Upper lobe of right lung (tissue), 1 donor: ENCODE results near the gene DOK1. TPM values are rescaled to one million over a fixed set of nuclear protein-coding genes. Genes with fewer than 3 reads are reported as not detected.

ENCODE experiments used
- ATAC-seq: fragments of 200-7000 bp; cut with Tn5 transposase; one replicate; pipeline ENCODE4 v1.9.1; 2020; ENCODE audit warnings: mild to moderate bottlenecking, moderate library complexity
- DNase-seq: peaks from one replicate; pipeline ENCODE4 v3.0.0-alpha.2; 2020
- H3K27ac ChIP-seq: fragments of 200-600 bp; one replicate; pipeline ENCODE4 v1.8.0; 2022
- H3K27me3 ChIP-seq: fragments of 200-600 bp; one replicate; pipeline ENCODE4 v1.8.0; 2022; ENCODE audit warnings: mild to moderate bottlenecking
- H3K36me3 ChIP-seq: fragments of 200-600 bp; one replicate; pipeline ENCODE4 v1.8.0; 2022
- H3K4me1 ChIP-seq: fragments of 200-600 bp; one replicate; pipeline ENCODE4 v1.8.0; 2022
- H3K4me3 ChIP-seq: fragments of 200-600 bp; one replicate; pipeline ENCODE4 v1.8.0; 2022; ENCODE audit warnings: mild to moderate bottlenecking
- H3K9me3 ChIP-seq: fragments of 200-600 bp; one replicate; pipeline ENCODE4 v1.8.0; 2022
- CTCF ChIP-seq: fragments of 200-600 bp; IDR thresholded peaks from one replicate; pipeline ENCODE4 v1.8.0; 2022; ENCODE audit warnings: antibody characterized with exemption
- intact Hi-C: fragments of 100-400 bp; cut with DNase I; formaldehyde crosslinking; loops from one replicate; pipeline ENCODE4 v1.11.0; 2022
- total RNA-seq: library from RNA; stranded (reverse); fragmentation: NEBNext Ultra II Directional; extraction: Animal tissue kit (Norgen Biotek cat#: 25700); gene quantifications from one replicate; pipeline ENCODE4 v1.2.1, GENCODE V29; 2021
- donor health status: DM: no; HTN: yes; CAD: no; lungs with severe emphysema.

The DOK1 gene
- total RNA-seq, 1 donor from 2014 or later: 35.7 TPM

GRCh38 chr2:74538881-74539339, 15.6 kb upstream of the DOK1 start:
- intact Hi-C loops: no loop called here
- H3K9me3 ChIP-seq: no peaks in the 10 kb centered on the region
- no peak overlapping the region for H3K27ac ChIP-seq
- DNase-seq (peak; percentile 39), ATAC-seq (no peak)
- no peak for TF ChIP-seq CTCF
- no peak overlapping the region for H3K4me3 ChIP-seq
- no peaks in the 10 kb centered on the region for H3K4me1 ChIP-seq
- peaks cover 2% of the 10 kb centered on the region for H3K36me3 ChIP-seq
- no peaks in the 10 kb centered on the region for H3K27me3 ChIP-seq

GRCh38 chr2:74540291-74540690, 14.2 kb upstream of the DOK1 start:
- peak; percentile 40 for ATAC-seq

GRCh38 chr2:74542978-74543377, 11.5 kb upstream of the DOK1 start:
- ATAC-seq (no peak), DNase-seq (peak; percentile 1)
- intact Hi-C loops: no loop called here
- Histone ChIP-seq H3K4me3 (no peak overlapping the region), H3K4me1 (no peaks in the 10 kb centered on the region), H3K36me3 (no peaks in the 10 kb centered on the region), H3K27ac (no peak overlapping the region), H3K27me3 (no peaks in the 10 kb centered on the region), H3K9me3 (no peaks in the 10 kb centered on the region)
- TF ChIP-seq CTCF: no peak

More at GRCh38 chr2:74540291-74540690, 14.2 kb upstream of the DOK1 start:
- intact Hi-C loops: no loop called here
- Histone ChIP-seq H3K27ac (no peak overlapping the region), H3K4me3 (no peak overlapping the region), H3K4me1 (no peaks in the 10 kb centered on the region), H3K27me3 (no peaks in the 10 kb centered on the region), H3K9me3 (no peaks in the 10 kb centered on the region), H3K36me3 (no peaks in the 10 kb centered on the region)
- DNase-seq: peak; percentile 43
- TF ChIP-seq CTCF: no peak

GRCh38 chr2:74544634-74545033, 9.9 kb upstream of the DOK1 start:
- H3K4me3 ChIP-seq: no peak overlapping the region
- TF ChIP-seq CTCF: no peak
- intact Hi-C loops: no loop called here
- H3K36me3 ChIP-seq: no peaks in the 10 kb centered on the region
- H3K4me1 ChIP-seq: peaks cover 6% of the 10 kb centered on the region
- H3K27ac ChIP-seq: no peak overlapping the region
- no peaks in the 10 kb centered on the region for H3K9me3 ChIP-seq
- no peaks in the 10 kb centered on the region for H3K27me3 ChIP-seq
- DNase-seq (peak; percentile 9), ATAC-seq (no peak)

- no peak overlapping the region for H3K4me3 ChIP-seq
- no peaks in the 10 kb centered on the region for H3K9me3 ChIP-seq
- intact Hi-C loops: no loop called here
- ATAC-seq (no peak), DNase-seq (no peak)
- no peaks in the 10 kb centered on the region for H3K27me3 ChIP-seq
- peaks cover 9% of the 10 kb centered on the region for H3K4me1 ChIP-seq
- no peaks in the 10 kb centered on the region for H3K36me3 ChIP-seq
- H3K27ac ChIP-seq: no peak overlapping the region
- no peak for TF ChIP-seq CTCF
These were observed 8.5 kb upstream of the DOK1 start for GRCh38 chr2:74546004-74546403.

- intact Hi-C loops: no loop called here
- peak overlapping the region; percentile 73 for H3K4me3 ChIP-seq
- H3K27me3 ChIP-seq: no peaks in the 10 kb centered on the region
- TF ChIP-seq CTCF: no peak
- peaks cover 15% of the 10 kb centered on the region for H3K4me1 ChIP-seq
- H3K9me3 ChIP-seq: no peaks in the 10 kb centered on the region
- no peaks in the 10 kb centered on the region for H3K36me3 ChIP-seq
- peak overlapping the region; percentile 78 for H3K27ac ChIP-seq
- no peak for ATAC-seq
- no peak for DNase-seq
These were observed 6.1 kb upstream of the DOK1 start for GRCh38 chr2:74548285-74548899.
